Stimulated activated CD4-positive, alpha-beta T cell treated with anti-CD3 and anti-CD28 coated beads, Interleukin-1b, Interleukin-23, amount 100 ng/mL, for 24 hours (primary cell): Measurements from ENCODE around the gene TTC9.

Experiments used
- DNase-seq, 4 experiments: peaks; one replicate each; pipeline ENCODE4 v3.0.0-alpha.2; 2020; ENCODE audit warnings: low read depth in 4 of 4, low spot score in 1 of 4

Gene TTC9

DNA sequence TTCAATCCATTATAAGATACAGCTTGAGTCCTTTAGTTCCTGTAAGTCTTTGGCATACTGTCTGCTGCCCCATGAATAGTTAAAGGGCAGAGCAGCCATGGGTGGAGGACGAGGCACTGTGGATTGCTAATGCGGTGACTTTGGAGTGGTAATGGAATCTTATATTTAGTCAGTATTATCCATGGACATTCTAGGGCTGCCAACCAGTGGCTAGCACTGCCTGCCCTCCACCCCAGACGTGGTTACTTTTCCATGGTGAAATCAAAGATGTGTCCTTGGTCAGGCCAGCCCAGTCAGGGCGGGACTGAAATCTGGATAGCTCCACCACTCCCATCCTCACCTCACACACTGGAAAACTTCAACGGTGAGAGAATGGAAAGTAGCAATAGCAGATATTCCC is 2.3 kb downstream of the TTC9 start:
- DNase-seq, result no peak

DNA sequence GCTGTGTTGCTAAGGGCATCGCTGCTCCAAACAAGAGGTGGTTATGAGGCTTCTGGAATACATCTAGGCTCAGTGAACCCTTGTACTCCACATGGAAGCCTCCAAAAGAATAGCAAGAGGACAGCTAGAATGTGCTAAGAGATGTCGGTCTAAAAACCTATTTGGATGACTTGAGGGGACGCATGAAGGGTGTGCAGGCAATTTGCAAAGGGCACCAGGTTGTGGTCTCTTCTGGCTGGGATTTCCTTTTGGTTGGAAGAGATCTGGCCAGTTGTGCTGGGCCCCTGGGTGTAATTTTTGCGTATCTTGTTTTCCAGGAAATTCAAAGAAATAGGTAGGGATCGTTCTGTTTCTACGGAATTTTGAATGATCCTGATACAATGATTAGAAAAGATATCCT is 4.2 kb downstream of the TTC9 start:
- no peak for DNase-seq

DNA sequence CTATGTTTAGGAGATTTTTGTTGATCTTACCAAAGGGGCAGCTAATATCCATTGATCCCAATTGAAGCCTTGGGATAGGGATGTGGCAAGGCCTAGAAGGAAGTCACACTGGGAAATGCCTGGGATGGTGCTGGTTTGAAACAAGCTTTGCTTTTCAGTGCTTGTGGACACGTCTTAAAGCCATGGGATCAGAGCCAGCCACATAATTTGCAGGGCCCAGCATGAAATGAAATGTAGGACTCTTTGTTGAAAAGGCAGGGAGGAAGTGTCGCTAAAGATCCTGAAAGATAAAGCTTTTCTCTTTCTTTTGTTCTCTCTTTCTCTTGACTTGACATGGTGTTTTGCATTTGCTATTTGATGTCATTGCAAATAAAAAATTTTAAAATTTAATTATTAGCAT is 5.0 kb downstream of the TTC9 start:
- no peak for DNase-seq

DNA sequence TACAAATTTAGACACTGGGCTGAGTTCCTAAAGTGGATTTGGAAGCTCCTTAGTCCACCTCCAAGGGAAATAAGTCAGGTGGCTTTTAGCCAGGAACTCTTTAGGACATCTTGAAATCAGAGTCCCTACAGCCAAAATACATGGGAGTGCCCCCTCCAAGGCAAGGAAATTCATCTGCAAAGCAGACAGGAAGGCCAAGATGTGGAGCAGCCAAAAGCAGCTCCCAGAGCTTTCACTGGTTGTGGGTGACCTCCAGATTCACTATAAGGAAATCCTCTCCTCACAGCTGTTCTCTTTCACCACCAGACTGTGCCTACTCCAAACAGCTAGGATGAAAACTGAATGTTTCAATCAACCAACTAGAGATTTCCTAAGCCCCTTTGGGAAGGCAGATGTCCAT is 6.6 kb downstream of the TTC9 start:
- no peak for DNase-seq

DNA sequence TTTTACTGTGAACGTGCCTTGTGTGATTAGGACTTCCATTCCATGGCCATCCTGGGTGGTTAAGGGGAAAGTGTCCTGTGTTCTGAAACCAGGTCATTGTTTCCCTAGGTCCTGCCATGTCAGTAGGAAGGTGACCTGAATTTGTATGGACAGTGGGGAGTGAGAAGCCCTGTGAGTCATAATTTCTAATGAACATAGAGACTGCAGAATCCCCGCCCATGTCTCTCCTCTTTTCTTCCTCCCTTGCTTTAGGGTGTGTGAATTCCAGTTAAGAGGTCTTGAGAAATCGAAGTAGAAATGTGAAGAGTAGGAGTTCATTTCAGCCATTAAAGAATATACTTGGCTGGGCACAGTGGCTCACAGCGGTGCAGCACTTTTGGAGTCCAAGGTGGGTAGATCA is 8.1 kb downstream of the TTC9 start:
- no peak for DNase-seq

DNA sequence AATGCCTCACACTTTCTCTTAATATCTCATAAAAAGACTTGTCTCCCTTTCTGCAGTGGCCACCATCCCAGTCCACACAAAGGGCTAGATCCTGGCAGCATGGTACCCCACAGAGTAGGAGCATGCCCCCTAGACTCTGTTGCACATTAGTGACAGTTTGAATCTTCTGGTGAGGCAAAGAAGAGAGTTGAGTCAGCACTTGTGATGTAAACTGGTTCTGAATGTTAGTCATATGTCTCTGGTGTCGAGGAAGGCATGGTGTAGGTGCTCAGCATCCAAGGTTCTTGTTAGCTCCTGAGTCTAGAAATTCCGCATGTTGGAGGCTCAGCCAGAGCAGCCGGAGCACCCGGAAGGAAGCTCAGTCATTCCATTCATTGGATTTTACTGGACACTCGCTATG is 9.8 kb downstream of the TTC9 start:
- DNase-seq, result no peak

DNA sequence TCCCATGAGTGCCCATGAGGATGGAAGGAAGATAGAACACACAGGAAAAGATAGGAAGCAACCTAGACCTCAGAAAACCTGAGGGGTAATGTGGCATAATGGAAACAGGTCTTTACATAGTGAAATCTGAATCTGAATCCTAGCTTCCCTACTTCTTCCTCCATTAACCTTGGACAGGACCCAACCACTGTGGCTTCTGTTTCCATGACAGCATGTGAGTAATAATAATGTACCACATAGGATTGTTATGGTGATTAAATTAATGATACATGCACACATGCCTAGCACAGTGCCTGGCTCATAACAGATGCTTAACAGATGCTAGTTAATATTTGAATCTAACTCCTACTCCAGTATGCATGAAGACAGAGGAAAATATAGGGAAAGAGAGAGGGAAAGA is 11.2 kb downstream of the TTC9 start:
- no peak for DNase-seq

DNA sequence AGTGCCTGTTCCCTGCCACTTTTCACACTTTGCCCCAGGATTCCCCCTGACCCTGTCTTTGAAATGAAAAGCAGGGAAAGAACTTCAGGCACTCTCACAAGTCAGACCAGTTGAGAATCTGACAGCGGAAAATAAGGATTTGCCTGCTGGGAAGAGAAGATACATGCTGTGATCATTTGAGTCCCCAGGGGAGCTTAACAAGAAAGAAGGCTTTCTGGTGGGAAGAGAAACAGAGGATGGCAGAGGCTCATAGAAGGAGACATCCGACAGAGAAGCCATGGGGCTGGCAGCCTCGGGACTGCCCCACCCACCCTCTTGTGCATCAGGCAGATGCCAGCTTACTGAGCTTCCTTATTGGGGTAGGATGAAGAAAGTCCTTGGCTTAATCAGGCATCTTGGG is 11.9 kb downstream of the TTC9 start:
- DNase-seq, result no peak

DNA sequence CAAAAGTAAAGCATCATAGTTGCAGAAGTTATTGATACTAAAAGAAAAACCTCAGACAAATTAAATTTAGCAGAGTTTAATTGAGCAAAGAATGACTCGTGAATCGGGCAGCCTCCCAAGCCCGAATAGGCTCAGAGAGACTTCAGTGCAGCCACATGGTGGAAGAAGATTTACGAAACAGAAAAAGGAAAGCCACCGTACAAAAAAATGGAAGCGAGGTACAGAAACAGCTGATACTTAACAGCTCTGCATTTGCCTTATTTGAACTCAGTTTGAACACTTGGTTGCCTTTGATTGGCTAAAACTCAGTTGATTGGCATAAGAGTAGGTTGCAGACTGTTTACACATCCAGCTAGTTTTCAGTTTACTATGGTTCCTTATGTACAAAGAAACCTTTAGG is 12.9 kb downstream of the TTC9 start:
- DNase-seq, result no peak

DNA sequence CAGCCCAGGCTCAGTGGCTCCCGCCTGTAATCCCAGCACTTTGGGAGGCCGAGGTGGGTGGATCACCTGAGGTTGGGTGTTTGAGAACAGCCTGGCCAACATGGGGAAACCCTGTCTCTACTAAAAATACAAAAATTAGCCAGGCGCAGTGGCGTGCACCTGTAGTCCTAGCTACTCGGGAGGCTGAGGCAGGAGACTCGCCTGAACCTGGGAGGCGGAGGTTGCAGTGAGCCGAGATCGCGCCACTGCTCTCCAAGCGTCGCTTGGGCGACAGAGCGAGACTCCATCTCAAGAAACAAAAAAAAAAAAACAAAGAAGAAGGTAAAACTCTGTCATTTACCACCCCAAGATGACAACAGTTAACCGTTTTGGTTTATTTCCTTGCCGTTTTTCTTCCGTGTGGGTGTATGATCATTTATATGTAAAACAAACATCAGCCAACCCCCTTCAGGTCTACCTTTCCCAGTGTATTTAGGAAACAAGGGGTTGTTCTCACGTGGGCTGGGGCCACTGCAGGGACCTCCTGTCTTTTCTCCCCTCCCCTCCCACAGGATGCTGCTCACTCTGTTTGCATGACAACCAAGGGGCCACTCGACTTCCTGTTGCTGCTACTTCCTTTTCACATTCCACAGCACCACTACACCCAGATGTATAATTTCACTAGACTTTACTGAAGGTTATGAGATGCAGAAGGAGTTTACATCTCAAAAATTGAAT is 13.6 kb downstream of the TTC9 start:
- peak in 3 of 4 experiments; percentile 43 to 58 (median 52) for DNase-seq

DNA sequence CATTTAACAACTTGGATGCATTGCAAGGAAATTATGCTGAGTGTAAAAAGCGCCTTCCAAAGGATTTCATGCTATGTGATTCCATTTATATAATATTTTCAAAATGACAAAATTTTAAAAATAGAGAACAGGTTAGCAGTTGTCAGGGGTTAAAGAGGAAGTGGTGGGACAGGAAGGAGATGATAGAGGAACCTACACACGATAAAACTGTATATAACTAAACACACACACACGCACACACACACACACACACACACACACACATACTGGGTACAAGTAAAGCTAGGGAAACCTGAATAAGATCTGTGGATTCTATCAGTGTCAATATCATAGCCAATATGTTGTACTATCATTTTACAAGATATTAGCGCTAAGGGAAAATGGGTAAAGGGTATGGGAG is 17.2 kb downstream of the TTC9 start:
- DNase-seq, result no peak

DNA sequence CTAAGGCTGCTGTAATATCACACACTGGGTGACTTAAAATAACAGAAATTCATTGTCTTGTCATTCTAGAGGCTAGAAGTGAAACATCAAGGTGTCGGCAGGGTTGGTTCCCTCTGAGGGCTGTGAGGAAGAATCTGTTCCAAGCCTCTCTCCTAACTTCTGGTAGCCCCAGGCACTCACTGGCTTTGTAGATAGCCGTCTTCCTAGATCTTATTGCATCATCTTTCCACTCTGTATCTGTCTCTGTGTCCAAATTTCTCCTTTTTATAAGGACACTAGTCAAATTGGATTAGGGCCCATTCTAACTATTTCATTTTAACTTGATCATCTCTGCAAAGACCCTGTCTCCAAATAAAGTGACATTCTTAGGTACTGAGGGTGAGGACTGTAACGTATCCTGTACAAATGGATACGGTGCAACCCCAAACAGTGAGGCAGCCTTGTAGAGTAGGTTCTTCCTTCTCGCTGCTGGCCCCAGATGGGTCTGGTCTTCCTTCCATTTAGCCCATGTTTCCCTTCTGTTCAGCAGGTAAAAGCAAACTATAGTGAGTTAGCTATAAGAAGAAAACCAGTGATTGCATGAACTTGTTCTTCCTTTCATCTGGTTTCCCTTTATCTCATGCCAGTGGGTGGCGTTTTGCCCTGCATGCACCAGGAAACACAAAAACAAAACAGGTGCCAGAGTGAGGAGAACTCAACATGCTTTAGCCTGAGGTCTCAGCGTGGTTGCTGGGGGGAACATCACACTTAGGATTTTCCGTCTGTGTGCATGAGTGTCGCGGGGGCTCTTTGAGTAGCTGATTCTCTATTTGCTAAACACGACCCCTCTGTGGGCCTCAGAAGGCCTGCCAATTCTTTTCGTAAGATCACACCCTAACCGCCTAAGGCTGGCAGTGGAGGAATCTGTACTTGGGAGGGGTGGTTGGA is 19.5 kb downstream of the TTC9 start:
- DNase-seq, result no peak

DNA sequence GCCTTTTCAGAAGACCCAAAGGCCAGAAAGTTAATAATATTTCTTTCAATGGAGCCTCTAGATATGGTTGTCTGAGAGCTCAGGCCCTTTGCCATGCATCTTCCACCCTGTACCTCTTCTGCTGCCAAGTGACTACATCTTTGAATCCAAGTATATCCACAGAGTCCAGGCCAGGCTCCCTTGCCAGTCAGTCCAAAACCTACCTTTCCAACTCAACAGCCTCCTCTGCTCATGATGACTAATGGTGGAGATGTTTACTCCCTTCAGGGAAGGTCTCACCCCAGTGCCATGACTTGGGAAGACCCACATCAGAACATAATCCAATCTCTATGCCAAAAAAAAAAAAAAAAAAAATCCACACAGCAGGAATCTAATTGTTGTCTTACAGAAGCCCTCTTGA is 20.4 kb downstream of the TTC9 start:
- DNase-seq, result no peak

DNA sequence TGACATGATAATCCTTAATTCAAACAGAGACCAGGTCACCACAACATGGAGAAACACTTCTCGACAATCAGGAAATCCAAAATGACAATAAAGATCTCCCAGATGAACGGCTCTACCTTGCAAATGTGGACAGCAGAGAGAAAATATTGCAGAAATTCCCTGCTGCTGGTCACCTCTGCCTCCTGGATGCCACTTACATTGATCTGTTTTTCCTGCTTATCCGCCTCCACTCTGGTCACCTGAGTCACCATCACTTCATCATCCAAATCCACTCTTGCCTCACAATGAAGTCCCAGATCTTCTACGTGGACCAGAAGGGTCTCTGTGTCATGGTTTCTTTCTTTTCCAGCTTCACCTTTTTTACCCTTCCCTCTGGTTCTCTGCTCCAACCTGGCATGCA is 21.1 kb downstream of the TTC9 start:
- DNase-seq, result no peak

DNA sequence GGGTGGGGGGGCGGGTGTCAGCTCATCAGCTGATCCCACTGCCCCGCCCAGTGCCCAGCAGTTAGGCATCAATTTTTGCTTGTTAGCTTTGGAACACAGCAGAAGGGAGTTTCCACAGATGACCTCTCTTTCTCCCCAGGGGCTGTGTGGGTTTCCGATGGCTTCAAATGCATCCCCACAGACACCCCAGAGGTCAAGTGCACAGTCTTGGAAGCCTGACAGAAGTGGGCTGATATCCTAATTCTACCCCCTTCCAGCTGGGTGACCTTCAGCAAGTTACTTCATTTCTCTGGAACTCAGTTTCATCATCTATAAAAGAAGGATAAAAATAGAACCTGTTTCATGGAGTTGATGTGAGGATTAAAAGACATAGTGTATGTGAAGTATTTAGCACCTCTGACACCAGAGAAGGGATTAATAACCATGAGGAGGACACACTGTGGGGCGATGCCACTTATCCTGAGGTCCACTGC is 22.0 kb downstream of the TTC9 start:
- no peak for DNase-seq

DNA sequence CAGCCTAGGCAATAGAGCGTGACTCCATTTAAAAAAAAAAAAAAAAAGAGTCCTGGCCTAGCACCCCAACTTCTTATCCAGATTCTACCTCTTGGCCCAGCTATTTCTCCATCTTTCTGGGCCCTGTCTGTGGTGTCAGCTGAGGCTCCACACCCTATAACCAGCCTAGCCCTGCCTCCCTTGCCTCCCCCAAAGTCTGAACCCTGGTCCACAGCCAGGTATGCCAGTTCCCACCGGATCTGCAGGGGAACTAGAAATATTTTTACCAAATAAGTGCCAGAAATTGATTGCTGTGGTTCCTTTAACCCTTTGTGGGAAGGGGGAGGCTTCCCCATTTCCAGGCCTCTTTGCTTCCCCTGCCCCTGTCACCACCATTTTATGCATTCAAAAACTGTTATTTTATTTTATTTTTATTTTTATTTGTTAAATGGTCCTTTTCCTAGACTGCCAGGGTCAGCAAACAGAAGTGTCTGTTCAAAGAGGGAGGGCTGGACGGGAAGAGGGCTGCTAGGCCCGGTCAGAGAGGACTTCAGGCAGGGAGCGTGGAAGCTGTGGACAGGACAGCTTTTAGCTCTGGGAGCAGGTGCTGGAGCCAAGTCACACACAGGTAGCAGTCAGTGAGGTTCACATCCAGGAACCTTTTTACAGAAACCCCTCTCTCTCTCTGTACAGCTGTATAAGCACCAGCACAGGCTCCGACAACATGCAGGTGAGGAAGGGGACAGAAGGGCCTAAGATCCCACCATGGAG is 23.2 kb downstream of the TTC9 start:
- DNase-seq, result no peak

DNA sequence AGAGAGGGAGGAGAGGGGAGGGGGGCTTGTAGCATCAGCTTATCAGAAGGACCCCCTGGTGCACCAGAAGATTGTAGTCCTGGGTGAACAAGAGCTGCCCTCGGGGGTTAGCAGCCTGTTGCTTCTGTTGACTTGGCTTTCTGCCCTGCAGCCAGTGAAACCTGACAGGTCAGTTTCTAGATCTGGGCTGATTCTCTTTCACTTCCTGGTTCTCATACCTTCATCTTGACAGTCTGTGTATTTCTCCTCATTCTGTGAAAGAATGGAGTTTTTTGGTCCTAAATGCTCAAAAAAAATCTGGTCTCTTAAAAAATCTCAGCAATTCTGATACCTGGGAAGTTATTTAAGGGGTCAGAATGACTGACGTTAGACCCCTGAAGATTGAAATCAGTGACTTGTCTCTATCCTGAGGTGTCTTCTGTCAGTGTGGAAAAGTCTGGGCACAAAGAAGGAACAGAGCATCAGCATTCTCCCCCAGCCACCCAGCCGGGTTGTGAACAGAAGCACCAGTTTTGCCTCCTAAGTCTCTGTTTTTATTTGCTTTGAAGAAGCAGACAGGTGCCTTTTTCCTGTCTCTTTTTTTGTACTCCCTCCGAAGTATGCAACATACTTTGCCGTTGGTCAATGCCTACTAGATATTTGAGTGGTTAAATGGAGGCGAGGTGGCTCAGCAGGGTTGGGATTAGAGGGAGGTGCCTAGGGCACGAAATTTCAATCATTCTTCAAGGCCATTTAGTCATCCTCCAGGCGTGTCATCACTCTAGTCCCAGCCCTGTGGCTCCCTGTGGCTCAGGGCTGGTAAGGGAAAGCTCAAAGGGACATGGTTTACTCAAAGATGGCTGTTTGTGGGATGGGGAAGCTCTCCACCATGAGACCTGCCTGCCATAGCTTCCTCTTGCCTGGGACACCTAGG is 24.0 kb downstream of the TTC9 start:
- DNase-seq, result no peak

DNA sequence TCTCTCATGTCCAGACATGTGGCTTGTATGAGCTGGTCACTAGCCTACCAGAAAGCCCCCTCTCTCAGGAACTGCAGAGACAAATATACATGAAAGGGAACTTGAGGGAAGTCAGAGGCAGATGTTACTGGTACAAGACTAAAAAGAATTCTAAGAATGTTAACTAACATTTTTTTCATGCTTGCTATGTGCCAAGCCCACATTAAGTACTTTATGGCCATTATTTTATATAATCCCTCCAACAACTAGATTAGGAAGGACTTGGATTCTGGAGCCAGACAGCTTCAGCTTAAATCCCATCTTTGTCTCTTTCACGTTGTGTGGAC is 24.6 kb downstream of the TTC9 start:
- no peak for DNase-seq

DNA sequence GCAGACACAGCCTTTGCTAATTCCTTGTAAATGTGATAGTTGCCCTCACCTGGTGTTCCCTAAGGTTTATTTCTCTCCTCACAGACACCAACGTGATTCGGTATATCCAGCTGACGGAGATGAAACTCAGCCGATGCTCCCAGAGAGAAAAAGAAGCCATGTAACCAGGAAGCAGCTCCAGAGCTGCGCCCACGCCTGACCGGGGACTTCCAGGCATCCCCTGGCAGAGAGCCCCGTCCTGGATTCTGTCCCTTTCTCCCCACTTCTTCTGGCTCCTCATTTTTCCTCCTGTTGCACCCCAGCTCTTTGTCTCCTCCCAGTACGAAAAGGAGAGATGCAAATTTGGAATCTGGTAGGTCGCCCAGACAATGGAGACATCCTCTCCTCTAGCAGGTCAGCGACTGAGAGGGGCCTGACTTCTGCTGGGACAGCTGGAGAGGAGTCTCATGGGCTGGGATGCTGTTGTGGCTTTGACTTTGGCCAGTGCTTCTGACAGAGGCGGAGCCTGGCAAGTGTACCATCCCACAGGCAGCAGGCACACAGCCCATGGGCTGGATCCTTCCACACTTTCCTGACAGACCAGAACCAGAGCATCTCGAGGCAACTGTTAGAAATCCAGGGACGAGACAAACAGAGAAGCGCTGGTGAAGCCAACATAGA is 29.4 kb downstream of the TTC9 start:
- no peak for DNase-seq
